GM03348 (cell line): ENCODE results near the gene ADAMTS10.
A peak's percentile ranks its signal among the peaks of the same experiment; 100 is the strongest.
"Not testable (repeated sequence)": the region's sequence is repeated elsewhere in the genome, so short reads cannot be mapped to it uniquely, and the experiment has no call there.

Source experiments
- DNase-seq: peaks from one replicate; pipeline ENCODE4 v3.0.0; 2012; ENCODE audit warnings: low spot score

Gene ADAMTS10

DNA sequence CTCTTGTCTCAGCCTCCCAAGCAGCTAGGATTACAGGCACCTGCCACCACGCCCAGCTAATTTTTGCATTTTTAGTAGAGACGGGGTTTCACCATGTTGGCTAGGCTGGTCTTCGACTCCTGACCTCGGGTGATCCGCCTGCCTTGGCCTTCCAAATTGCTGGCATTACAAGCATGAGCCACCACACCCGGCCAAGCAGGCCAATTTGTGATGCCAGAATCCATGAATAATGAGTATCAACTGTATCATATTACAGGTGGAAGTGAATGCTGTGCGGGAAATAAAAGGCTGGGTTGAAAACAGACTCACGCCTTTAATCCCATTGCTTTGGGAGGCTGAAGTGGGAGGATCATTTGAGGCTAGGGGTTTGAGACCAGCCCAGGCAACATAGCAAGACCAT is 16.3 kb upstream of the ADAMTS10 start:
- DNase-seq, result no peak

DNA sequence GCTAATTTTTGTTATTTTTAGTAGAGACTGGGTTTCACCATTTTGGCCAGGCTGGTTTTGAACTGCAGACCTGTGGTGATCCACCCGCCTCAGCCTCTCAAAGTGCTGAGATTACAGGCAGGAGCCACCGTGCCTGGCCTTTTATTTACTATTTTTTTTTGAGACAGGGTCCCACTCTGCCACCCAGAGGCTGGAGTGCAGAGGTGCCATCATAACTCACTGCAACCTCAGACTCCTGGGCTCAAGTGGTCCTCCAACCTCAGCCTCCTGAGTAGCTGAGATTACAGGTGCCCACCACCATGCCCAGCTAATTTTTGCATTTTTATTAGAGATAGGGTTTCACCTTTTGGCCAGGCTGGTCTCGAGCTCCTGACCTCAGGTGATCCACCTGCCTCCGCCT is 12.4 kb upstream of the ADAMTS10 start:
- DNase-seq, result not testable (repeated sequence)

DNA sequence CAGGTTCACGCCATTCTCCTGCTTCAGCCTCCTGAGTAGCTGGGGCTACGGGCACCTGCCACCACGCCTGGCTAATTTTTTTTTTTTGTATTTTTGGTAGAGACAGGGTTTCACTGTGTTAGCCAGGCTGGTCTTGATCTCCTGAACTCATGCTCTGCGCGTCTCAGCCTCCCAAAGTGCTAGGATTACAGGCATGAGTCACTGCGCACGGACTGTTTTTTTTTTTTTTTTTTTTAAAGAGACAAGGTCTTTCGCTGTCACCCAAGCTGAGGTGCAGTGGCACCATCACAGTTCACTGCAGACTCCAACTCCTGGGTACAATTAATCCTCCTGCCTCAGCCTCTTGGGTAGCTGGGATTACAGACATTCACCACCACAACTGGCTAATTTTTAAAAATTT is 8.2 kb upstream of the ADAMTS10 start:
- no peak for DNase-seq

DNA sequence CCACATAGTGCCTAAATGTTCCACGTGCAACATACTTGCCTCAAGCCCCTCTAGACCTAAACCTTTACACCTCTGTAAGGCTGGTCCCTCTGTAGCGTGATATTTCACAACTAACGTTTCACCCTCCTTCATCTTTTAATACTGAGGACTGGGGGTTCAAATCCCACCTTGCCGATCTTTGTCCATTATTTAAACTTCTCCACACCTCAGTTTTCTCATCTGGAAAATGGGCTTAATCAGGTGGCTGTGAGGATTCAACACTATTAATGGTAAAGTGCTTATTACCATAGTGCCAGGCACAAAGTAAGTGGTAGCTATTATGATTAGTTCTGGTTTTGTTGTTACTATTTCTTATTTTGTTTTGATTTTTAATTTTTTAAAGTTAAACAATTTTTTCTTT is 7.5 kb upstream of the ADAMTS10 start:
- DNase-seq, result no peak

DNA sequence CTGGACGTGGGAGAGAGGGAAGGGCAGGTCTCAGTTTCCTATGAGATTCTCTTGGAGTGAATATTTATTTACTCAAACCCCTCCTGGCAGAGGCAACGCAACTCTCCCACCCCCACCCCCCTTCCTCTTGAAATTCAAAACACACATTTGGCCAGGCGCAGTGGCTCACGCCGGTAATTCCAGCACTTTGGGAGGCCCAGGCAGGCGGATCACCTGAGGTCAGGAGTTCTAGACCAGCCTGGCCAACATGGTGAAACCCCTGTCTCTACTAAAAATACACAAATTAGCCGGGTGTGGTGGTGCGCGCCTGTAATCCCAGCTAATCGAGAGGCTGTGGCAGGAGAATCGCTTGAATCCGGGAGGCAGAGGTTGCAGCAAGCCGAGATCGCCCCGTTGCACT is 6.8 kb upstream of the ADAMTS10 start:
- DNase-seq, result not testable (repeated sequence)

DNA sequence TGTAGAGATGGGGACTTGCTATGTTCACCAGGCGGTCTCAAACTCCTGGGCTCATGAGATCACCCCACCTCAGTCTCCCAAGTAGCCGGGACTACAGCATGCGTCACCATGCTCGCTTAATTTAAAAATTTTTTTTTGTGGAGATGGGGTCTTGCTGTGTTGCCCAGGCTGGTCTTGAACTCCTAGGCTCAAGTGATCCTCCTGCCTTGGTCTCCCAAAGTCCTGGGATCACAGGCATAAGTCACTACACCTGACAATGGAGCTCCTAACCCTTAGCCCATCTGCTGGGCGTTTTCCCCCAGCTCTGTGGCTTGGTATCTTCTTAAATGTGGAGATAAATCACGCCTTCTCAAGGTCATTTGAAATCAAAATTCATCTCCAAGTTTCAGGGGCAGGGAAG is 6.3 kb upstream of the ADAMTS10 start:
- no peak for DNase-seq

DNA sequence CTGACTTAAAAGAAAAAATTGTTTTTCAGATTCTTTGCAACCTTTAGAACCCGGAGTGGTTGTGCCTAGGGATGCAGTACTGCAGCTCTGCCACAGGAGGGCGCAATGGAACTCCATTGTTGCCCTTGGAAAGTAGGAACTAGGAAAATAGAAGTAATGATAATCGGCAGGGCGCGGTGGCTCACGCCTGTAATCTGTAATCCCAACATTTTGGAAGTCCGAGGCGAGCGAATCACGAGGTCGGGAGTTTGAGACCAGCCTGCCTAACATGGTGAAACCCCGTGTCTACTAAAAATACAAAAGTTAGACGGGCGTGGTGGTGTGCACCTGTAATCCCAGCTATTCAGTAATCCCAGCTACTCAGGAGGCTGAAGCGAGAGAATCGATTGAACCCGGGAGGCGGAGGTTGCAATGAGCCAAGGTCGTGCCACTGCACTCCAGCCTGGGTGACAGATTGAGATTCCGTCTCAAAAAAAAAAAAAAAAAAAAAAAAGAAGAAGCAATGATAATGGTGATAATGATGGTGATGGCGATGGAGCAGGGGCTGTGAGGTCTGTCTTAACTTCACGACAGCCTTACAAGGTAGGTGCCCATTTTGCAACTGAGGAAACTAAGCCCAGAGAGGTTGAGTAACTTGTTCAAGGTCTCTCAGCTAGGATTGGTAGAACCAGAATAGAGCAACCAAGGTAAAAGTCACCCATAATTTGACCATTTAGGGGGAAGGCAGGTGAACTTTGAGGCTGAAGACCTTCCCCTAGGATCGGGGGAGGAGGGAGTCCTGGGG is 5.5 kb upstream of the ADAMTS10 start:
- DNase-seq, result peak; percentile 79

DNA sequence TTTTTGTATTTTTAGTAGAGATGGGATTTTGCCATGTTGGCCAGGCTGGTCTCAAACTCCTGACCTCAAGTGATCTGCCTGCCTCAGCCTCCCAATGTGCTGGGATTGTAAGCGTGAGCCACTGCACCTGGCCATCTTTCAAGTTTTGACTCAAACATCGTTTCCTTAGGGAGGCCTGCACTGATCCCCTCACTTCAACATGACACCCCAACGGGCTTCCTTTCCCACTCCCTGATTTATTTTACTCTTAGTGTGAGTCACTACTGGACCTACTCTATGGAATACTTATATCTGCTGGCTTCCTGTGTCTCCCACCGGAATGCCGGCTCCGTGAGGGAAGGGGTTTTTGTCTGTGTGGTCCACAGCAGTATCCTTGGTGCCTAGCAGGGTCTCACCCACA is 4.5 kb upstream of the ADAMTS10 start:
- no peak for DNase-seq

DNA sequence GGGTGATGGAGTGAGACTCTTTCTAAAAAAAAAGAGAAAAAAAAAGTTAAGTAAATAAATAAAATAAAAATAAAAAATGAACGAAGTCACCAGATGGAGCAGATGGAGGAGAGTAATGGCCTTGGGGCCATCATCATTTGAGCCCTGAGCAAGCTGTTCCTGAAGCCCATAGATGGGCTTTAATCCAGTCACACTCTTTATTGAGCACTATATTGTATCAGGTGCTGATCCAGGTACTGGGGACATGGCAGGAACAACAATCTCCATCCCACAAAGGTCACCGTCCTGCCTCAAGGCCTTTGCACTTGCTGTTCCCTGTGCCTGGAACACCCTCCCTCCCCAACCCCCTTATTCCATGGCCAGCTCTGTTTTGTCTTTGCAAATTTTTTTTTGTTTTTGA is 3.9 kb upstream of the ADAMTS10 start:
- no peak for DNase-seq

DNA sequence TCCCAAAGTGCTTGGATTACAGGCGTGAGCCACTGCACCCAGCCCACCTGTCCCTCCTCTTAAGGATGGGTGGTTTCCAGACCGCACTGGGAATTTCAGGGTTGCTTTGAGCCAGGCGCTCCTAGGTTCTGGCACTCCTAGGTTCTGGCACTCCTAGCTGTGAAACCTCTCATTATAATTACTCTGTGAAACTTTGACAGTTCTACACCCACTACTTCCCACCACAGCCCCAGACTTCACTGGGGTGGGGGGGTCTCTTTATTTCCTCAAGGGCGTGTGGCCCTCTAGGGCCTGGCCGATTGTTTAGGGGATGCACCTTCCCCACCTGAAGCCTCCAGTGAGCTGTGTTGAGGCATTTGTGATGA is 2.3 kb upstream of the ADAMTS10 start:
- no peak for DNase-seq

DNA sequence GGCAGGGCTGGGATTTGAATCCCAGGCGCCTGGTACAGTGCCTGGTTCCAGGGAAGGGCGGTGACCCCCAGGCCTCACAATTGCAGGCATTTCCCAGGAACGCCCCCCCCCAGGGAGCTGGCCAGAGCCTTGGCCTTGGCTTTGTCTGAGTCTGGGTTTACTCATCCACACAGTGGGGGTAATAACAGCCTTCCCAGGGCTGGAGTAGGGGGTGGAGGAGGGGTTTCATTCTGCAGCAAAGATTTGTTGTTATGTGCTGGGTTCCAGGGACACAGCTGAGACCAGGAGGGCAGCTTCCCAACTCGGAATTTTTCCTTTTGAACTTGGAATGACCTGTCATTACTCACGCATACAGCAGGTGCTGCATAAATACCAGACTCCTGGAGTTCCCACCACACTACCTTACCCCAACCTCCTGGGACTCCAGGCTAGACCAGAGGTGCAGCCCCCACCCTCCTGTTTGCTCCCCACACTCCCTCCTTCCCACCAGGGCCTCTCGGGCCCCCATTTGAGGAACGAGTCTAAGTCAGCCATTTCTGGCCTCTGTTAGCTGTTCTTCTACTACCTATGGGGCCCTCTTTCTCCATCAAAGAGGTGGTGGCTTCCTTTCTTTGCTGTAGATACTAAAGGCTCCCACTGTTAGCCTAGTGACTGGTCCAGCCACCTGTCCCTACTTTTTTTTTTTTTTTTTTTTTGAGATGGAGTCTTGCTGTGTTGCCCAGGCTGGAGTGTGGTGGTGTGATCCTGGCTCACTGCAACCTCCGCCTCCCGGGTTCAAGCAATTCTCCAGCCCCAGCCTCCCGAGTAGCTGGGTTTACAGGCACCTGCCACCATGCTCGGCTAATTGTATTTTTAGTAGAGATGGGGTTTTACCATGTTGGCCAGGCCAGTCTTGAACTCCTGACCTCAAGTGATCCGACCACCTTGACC is 1.6 kb upstream of the ADAMTS10 start:
- peak; percentile 86 for DNase-seq

DNA sequence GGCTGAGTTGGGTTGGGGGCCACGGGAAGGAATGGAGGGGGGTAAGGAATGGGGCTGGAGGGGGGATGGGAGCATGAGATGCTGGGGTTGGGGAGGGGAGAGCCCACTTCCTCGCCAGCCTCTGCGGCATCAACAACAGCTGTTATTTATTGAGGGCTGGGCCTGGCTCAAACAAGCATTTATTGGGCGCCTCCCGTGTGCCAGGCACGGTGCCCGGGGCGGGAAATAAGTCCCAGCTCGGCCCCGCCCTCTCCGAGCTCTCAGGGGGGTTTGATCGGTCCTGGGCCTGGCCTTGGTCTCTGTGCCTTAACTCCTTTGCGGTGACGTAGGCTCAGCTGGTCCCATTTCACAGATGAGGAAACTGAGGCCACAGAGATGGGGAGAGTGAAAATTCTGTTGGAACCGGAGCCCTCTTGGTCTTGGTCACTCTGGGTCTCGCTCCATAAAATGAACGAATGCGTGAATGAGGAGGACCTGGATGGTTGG is 919 bp upstream of the ADAMTS10 start:
- no peak for DNase-seq

DNA sequence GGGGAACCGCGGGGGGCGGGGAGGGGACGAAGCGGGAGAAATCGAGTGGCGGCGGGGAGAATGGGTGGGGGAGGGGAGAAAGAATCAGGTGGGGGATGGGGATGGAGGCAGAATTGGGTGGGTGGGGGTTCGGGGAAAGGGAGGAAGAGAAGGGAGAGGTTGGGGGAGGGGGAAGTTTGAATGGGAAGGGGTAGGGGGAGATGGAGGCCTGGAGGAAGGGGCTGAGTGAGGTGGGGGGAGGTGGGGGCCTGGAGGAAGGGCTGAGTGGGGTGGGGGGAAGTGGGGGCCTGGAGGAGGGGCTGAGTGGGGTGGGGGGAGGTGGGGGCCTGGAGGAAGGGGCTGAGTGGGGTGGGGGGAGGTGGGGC is 403 bp upstream of the ADAMTS10 start:
- no peak for DNase-seq

DNA sequence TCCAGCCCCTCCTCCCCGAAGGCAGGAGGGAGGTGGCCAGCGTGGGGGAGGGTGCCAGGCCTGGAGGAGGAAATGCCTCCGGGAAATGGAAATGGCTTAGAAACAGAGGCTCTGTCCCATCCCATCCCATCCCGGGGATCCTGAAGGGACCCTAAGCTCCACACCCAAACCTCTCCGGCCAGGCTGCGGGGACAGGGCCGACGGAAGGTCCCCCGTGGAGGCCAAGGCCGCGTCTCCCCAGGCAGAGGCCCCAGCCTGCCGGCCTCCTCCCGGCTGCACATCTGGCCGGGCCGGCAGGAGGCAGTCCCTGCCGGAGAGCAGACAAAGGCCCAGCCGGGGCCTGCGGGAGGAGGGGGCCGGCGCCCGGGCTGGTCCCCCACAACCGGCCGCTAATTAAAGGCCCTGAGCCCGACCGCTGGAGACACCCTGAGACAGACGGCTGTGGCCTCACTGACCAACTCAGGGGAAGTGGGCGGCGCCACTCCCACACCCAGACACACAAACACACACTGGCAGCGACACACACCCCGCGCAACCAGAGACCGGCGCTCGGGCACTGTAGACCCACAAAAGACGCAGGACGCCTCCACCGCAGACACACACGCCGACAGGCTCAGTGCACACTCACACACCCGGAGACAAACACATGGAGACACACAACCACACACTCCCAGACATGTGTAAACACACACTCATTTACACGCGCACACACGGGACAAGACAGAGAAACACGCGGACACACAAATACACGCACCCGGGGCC is 1.1 kb downstream of the ADAMTS10 start:
- DNase-seq, result peak; percentile 85

DNA sequence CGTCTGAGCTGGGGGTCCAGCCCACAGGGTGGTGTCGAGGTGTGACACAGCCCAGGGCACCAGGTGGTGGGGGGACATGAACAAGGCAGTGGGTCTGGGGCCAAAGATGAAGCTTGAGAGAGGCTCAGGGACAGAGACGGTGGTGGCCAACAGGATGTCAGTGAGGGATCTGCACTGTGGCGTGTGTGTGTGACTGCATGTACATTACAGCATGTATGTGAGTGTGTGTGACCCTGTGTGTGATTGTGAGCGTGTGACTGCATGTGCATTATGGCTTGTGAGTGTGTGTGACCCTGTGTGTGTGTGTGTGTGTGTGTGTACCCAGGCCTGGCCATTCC is 1.6 kb downstream of the ADAMTS10 start:
- DNase-seq, result no peak

DNA sequence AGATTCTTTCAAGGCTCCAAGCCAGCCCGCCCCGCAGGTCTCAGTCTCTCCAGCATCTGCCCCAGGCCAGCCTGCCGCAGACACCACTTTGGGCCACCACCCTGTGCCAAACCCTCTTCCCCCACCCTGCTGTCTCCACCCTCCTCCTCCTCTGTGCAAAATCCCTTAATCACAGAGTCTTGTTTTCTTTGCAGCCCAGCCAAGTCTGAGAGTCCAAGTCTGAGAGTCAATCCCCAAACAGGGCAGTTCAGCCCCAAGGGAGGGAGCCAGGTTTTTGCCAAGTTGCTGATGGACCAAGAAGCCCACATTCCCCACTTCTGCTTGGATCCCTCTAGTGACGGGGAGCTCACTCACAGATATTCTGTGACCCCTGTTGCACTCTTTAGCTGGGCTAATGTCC is 3.1 kb downstream of the ADAMTS10 start:
- peak; percentile 89 for DNase-seq

DNA sequence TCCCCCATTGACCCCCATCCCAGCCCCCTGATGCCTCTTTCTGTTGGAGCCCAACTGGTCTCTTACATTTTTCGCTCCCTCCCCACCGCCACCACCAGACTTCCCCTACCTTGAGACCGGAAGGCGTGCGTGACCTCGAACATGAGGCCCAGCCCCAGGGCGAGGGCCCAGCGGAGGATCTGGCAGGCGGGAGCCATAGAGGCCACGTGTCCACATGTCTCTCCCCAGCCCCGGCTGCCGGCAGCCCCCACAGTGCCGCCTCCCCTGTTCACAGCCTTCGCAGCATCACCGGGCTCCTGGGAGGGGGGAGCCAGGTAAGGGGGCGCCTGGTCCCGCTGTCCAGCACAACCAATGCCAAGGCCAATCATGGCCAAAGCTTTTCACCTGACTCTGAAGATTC is 5.0 kb downstream of the ADAMTS10 start:
- no peak for DNase-seq

DNA sequence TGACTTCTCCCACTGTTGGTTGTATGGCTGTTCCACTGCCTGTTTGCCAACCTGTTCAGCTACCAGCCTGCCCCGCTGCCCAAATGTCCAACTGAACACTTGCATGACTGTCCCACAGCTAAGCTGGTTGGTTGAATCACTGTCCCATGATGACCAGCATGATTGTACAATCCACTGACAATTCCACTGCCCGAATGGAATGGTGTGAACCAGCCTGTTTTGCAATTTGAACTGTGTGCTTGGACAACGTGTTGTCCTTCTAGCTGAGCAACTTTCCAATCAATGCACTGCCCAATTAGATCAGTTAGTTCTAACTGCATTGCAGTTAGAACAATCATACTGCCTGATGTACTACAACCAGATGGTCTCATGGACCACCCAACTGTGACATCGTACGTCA is 8.7 kb downstream of the ADAMTS10 start:
- DNase-seq, result no peak

DNA sequence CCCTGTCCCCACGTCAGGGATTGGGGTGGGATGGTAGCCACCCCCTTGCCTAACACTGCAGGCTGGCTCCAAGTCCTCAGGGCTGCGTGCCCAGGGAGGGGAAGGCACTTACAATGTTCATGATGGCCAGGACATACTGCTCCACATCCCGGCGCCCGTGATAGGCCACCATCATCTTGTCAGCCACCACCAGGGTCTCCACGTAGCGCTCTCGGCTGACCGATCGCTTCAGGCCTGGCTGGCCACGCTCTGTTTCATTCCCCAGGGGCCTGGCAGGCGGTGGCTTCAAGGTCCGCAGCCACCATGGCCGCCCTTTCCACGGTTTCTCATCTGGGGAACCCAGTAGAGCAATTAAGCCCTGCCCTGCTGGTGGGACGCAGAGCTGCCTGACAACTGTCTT is 9.7 kb downstream of the ADAMTS10 start:
- DNase-seq, result no peak

DNA sequence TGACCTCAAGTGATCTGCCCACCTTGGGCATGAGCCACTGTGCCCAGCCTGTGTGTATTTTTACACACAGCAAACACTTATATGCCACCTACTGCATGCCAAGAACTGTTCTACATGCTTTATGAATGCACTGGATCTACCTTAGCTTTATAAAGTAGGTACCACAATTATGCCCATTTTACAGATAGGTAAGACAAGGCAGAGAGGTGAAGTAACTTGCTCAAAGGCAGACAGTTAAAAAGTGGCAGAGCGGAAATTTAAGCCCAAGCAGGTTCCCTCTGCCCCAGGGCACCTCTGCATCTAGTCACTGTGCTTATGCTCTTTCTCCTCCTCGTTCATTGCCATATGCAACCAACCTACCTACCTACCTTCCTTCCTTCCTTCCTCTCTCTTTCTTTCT is 10.5 kb downstream of the ADAMTS10 start:
- DNase-seq, result no peak

DNA sequence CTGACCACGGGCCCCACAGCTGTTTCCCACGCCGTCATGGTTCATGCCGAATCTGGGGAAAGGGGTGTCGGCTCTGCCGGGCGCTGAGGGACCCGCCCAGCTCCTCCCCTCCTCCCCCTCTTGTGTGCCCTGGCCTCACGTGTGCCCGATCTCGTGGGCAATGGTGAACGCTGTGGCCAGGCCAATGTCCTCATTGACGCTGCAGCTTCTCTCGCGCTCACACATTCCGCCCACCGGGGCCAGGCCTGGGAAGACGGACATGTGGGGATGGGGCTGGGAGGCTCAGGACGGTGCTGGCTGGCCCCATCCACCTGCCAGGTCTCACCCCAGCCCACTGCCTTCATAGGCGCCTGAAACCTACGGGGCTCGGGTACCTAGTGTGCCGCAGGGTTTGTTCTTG is 14.3 kb downstream of the ADAMTS10 start:
- no peak for DNase-seq

DNA sequence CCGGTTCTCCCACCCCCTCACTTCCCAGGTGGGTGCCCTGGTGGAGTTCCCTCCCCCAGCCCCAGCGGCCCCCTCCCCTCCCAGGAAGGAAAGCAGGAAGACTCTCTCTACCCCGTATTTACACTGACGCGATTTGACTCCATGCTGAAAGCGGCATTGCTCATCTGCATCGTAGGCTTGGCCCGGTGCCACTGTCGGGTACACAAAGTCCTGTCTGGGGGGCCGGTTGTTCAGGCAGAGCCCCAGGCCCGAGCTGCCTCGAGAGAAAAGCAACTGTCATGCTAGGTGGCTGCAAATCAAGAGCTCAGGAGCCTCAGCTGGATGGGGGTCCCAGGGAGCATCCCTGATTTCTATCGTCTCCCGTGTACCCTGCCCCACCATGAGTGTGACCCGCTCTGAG is 14.9 kb downstream of the ADAMTS10 start:
- DNase-seq, result no peak

DNA sequence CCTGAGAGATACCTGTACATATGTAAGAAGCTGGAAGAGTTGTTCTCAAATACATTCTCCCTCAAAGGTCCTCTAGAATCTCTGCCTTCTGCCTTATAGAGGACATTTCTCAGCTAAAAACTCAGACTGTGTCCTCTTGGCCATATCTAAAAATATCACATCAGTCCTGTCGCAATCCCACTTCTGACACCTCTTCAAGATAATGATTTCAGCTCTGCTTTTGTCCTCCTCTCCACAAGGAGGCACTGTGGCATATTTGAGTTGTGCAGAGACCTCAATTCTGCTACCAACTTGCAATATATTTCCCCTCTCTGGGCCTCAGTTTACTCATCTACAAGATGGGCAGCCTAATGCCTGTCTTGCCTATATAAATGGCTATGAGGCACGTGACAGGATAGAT is 16.6 kb downstream of the ADAMTS10 start:
- DNase-seq, result no peak
